Tibial artery (tissue), 4 donors: ENCODE results near the gene C11orf24.
"Not testable (repeated sequence)": the region's sequence is repeated elsewhere in the genome, so short reads cannot be mapped to it uniquely, and the experiment has no call there.

Source experiments
- DNase-seq, 2 donors: peaks; one replicate each; pipeline ENCODE4 v3.0.0-alpha.2; 2019
- H3K27ac ChIP-seq, 2 donors: fragments of 200-600 bp; sonication (generic) in 1 of 2; 1 replicate in 1 of 2; 2 replicates in 1 of 2; pipeline ENCODE4 v1.5.1; 2018 to 2019; ENCODE audit warnings: mild to moderate bottlenecking in 1 of 2
- H3K27me3 ChIP-seq, 2 donors: fragments of 200-600 bp; sonication (generic) in 1 of 2; one replicate each; pipeline versions ENCODE4 v1.5.1 to v1.6.0; 2016 to 2019
- H3K36me3 ChIP-seq, 3 donors: fragments of 200-600 bp; sonication (generic) in 2 of 3; one replicate each; pipeline ENCODE4 v1.5.1; 2016 to 2019; ENCODE audit warnings: mild to moderate bottlenecking in 2 of 3
- H3K4me1 ChIP-seq, 4 donors: fragments of 200-600 bp; sonication (generic) in 2 of 4; 1 replicate in 3 of 4; 2 replicates in 1 of 4; pipeline ENCODE4 v1.5.1; 2016 to 2019
- H3K4me3 ChIP-seq, 2 donors: fragments of 200-600 bp; sonication (generic) in 1 of 2; 1 replicate in 1 of 2; 2 replicates in 1 of 2; pipeline ENCODE4 v1.5.1; 2018 to 2019; ENCODE audit warnings: mild to moderate bottlenecking in 2 of 2
- H3K9me3 ChIP-seq, 3 donors: fragments of 200-600 bp; sonication (generic) in 1 of 3; one replicate each; pipeline ENCODE4 v1.5.1; 2016 to 2019
- CTCF ChIP-seq, 2 experiments: fragments of 200-600 bp in 1 of 2; fragments of 450-650 bp in 1 of 2; IDR thresholded peaks; one replicate each; pipeline ENCODE4 v1.5.1; 2017 to 2019; ENCODE audit warnings: antibody characterized with exemption in 2 of 2, mild to moderate bottlenecking in 1 of 2, moderate library complexity in 1 of 2
- intact Hi-C: fragments of 100-400 bp; cut with DNase I; formaldehyde crosslinking; loops from one replicate; pipeline ENCODE4 v1.15.0; 2023; ENCODE audit warnings: low total_unique reads

C11orf24 gene

GRCh38 chr11:68255526-68255925, 16.2 kb downstream of the C11orf24 start:
- Histone ChIP-seq H3K27me3 (no peaks in the 10 kb centered on the region), H3K36me3 (peaks cover 0 to 5% (median 0%) of the 10 kb centered on the region in 3 donors), H3K4me1 (peaks cover 0 to 17% (median 6%) of the 10 kb centered on the region in 4 donors), H3K4me3 (no peak overlapping the region), H3K27ac (no peak overlapping the region), H3K9me3 (no peaks in the 10 kb centered on the region)
- TF ChIP-seq CTCF (IDR thresholded peaks at IDR 0.05), result no peak
- intact Hi-C loops, result loop anchor here (5.0 kb wide), 1 partner anchor 192 kb away; no protein-coding TSS in a partner anchor
- DNase-seq, result no peak

- H3K9me3 ChIP-seq, result no peaks in the 10 kb centered on the region
- no peak overlapping the region for H3K27ac ChIP-seq
- intact Hi-C loops, result no loop called here
- DNase-seq, result no peak
- no peaks in the 10 kb centered on the region for H3K27me3 ChIP-seq
- H3K4me3 ChIP-seq, result no peak overlapping the region
- peaks cover 0 to 17% (median 6%) of the 10 kb centered on the region in 4 donors for H3K4me1 ChIP-seq
- no peaks in the 10 kb centered on the region for H3K36me3 ChIP-seq
- TF ChIP-seq CTCF (IDR thresholded peaks at IDR 0.05), result no peak
These were observed 17.4 kb downstream of the C11orf24 start for GRCh38 chr11:68254421-68254820.

- no peaks in the 10 kb centered on the region for H3K36me3 ChIP-seq
- no peak overlapping the region for H3K4me3 ChIP-seq
- H3K4me1 ChIP-seq, result peaks cover 0 to 5% (median 0%) of the 10 kb centered on the region in 4 donors
- no peaks in the 10 kb centered on the region for H3K9me3 ChIP-seq
- intact Hi-C loops, result no loop called here
- H3K27me3 ChIP-seq, result no peaks in the 10 kb centered on the region
- TF ChIP-seq CTCF (IDR thresholded peaks at IDR 0.05), result no peak
- no peak overlapping the region for H3K27ac ChIP-seq
- no peak for DNase-seq
These were observed 20.0 kb downstream of the C11orf24 start for GRCh38 chr11:68251765-68252164.

GRCh38 chr11:68244912-68245311, 26.9 kb downstream of the C11orf24 start:
- H3K27ac ChIP-seq, H3K4me3 ChIP-seq, H3K36me3 ChIP-seq, H3K4me1 ChIP-seq, DNase-seq, H3K27me3 ChIP-seq, H3K9me3 ChIP-seq, intact Hi-C loops: not testable (repeated sequence)

GRCh38 chr11:68243847-68244246, 27.9 kb downstream of the C11orf24 start:
- DNase-seq, intact Hi-C loops, H3K36me3 ChIP-seq, H3K4me1 ChIP-seq, H3K4me3 ChIP-seq, H3K27ac ChIP-seq, H3K9me3 ChIP-seq, H3K27me3 ChIP-seq: not testable (repeated sequence)

GRCh38 chr11:68242616-68243015, 29.2 kb downstream of the C11orf24 start:
- no peak for DNase-seq
- no peak overlapping the region for H3K27ac ChIP-seq
- no peaks in the 10 kb centered on the region for H3K36me3 ChIP-seq
- no peak overlapping the region for H3K4me3 ChIP-seq
- no peak for TF ChIP-seq CTCF (IDR thresholded peaks at IDR 0.05)
- H3K9me3 ChIP-seq, result no peaks in the 10 kb centered on the region
- H3K27me3 ChIP-seq, result peaks cover 0 to 4% of the 10 kb centered on the region in 2 donors
- intact Hi-C loops, result no loop called here
- no peaks in the 10 kb centered on the region for H3K4me1 ChIP-seq

- Histone ChIP-seq H3K4me3 (no peak overlapping the region), H3K27ac (no peak overlapping the region), H3K9me3 (peaks cover 0 to 5% (median 0%) of the 10 kb centered on the region in 3 donors), H3K27me3 (peaks cover 0 to 7% of the 10 kb centered on the region in 2 donors), H3K4me1 (no peaks in the 10 kb centered on the region), H3K36me3 (no peaks in the 10 kb centered on the region)
- no peak for DNase-seq
- intact Hi-C loops, result no loop called here
- no peak for TF ChIP-seq CTCF (IDR thresholded peaks at IDR 0.05)
These were observed 40.2 kb downstream of the C11orf24 start for GRCh38 chr11:68231621-68232020.
